Type B pancreatic cell (in vitro differentiated cells): ENCODE measurements around the gene CHN2. TPM values are rescaled to one million over a fixed set of nuclear protein-coding genes. Genes with fewer than 3 reads are reported as not detected.

ENCODE experiments used
- DNase-seq: peaks from one replicate; pipeline ENCODE4 v3.0.0; 2021; ENCODE audit warnings: mixed read lengths; ENCODE audit not compliant: unreplicated experiment; ENCODE audit errors: extremely low spot score
- H3K27ac Mint-ChIP-seq: 2 replicates; pipeline ENCODE4 v1.8.0; 2021; ENCODE audit warnings: mild to moderate bottlenecking, mixed read lengths
- H3K27me3 Mint-ChIP-seq: 2 replicates; pipeline ENCODE4 v1.8.0; 2021; ENCODE audit warnings: mixed read lengths
- H3K36me3 Mint-ChIP-seq: 2 replicates; pipeline ENCODE4 v1.8.0; 2021; ENCODE audit warnings: mixed read lengths
- H3K4me1 Mint-ChIP-seq: one replicate; pipeline ENCODE4 v1.8.0; 2021; ENCODE audit warnings: mixed read lengths; ENCODE audit not compliant: unreplicated experiment
- H3K4me3 Mint-ChIP-seq: 2 replicates; pipeline ENCODE4 v1.8.0; 2021; ENCODE audit warnings: mild to moderate bottlenecking, mixed read lengths
- H3K9me3 Mint-ChIP-seq: 2 replicates; pipeline ENCODE4 v1.8.0; 2021; ENCODE audit warnings: mixed read lengths
- total RNA-seq: library from RNA; stranded (reverse); gene quantifications from 2 replicates; pipeline ENCODE4 v1.2.1, GENCODE V29; 2021; ENCODE audit warnings: low replicate concordance
- TF ChIP-seq, protein P1 (sequence below): fragments of 200-600 bp; sonication (generic); conservative IDR thresholded peaks from 2 replicates; pipeline ENCODE4 v1.5.0; 2021; ENCODE audit warnings: antibody characterized with exemption, mild to moderate bottlenecking

Gene CHN2
- total RNA-seq, 1 donor from 2014 or later, result 19.7 TPM

DNA sequence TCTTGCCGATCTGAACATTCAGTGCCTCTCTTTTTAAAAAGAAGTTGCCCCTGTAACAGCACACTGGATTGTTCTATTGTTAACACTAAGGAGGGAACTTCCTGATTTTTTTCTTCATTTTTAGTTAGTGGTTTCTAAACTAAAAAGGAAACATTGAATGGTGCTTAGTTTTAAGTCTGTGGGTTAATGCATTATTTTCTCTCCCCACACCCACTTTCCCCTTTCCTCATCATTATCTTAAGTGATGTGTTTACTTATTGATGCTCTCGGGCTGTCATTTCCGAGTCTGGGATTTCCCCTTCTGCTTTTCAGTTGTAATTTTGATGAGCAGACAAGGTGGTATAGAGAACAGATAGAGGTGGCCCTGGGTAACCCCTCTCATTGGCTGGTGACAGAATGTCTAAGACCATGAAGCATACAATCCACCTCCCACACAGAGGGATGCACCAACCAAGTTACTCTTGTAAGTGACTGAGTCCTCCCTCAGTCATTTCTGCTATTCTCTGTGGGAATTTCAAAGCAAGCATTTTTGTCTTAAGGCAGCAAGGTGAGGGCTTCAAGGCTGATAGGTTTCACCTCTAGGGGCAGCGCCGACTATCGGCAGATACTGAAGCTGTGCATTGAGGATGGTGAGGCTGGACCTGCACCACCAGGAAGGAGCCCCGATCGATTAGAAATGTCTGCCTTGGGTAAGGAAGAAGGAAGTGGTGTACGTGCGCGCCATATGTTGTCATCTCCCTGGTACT, 49.5 kb downstream of the CHN2 start:
- no peaks in the 10 kb centered on the region for H3K27me3 Mint-ChIP-seq
- no peak overlapping the region for H3K4me3 Mint-ChIP-seq
- no peak overlapping the region for H3K27ac Mint-ChIP-seq
- no peak for DNase-seq
- TF ChIP-seq, protein P1, sequence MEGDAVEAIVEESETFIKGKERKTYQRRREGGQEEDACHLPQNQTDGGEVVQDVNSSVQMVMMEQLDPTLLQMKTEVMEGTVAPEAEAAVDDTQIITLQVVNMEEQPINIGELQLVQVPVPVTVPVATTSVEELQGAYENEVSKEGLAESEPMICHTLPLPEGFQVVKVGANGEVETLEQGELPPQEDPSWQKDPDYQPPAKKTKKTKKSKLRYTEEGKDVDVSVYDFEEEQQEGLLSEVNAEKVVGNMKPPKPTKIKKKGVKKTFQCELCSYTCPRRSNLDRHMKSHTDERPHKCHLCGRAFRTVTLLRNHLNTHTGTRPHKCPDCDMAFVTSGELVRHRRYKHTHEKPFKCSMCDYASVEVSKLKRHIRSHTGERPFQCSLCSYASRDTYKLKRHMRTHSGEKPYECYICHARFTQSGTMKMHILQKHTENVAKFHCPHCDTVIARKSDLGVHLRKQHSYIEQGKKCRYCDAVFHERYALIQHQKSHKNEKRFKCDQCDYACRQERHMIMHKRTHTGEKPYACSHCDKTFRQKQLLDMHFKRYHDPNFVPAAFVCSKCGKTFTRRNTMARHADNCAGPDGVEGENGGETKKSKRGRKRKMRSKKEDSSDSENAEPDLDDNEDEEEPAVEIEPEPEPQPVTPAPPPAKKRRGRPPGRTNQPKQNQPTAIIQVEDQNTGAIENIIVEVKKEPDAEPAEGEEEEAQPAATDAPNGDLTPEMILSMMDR, result peak; percentile 18
- H3K9me3 Mint-ChIP-seq, result no peaks in the 10 kb centered on the region
- no peaks in the 10 kb centered on the region for H3K4me1 Mint-ChIP-seq
- H3K36me3 Mint-ChIP-seq, result peaks cover 4% of the 10 kb centered on the region

DNA sequence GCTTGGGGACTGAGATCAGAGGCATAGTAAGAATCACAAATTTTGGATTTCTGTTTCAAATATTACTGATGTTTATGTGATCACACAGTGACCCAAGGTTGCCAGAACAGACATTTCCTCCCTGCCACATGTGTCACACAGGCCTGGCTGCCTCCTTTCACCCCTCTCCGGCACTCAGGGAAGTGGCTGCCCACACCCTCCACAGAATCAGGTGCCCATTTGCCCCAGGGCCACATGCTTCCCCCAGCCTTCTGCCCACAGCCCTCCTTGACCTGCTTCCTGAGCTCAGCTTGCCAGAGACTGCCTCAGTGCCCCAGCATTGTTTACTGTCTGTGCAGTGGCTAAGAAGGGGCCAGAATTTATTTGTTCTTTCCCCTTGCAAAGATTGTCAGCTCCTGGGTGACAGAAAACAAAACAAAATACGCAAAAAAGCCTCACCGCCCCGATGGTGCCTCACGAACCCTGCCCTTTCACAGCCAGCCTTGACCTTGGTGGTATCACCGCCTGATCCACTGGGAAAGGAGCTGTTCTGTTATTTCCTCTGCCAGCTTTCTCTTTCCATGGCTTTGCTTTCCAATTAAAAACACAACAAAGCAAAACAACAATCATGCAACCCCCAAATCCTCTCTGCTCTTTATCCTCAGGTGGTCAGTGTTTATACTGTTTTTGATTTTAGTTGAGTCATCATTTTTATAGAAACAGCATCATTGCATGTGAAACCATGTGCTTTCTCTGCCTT, 52.8 kb downstream of the CHN2 start:
- TF ChIP-seq, protein P1, result no peak
- no peak for DNase-seq
- Mint-ChIP-seq H3K9me3 (no peaks in the 10 kb centered on the region), H3K27me3 (no peaks in the 10 kb centered on the region), H3K4me1 (no peaks in the 10 kb centered on the region), H3K27ac (no peak overlapping the region), H3K4me3 (no peak overlapping the region), H3K36me3 (peaks cover 4% of the 10 kb centered on the region)

DNA sequence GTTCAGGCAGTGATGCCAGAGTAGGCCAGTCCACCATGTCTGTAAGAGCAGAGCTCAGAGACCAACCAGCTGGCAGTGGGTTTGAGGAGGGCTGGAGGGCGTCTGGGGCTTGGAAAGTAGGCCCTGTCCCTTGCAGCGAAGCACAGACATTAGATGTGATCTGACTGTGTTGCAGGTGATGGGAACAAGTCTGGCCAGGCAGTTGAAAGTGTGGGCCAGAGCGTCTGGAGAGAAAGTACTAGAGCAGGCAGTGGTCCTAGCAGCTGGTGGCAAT, 53.3 kb downstream of the CHN2 start:
- H3K36me3 Mint-ChIP-seq, result peaks cover 4% of the 10 kb centered on the region
- no peak overlapping the region for H3K27ac Mint-ChIP-seq
- no peaks in the 10 kb centered on the region for H3K4me1 Mint-ChIP-seq
- no peak overlapping the region for H3K4me3 Mint-ChIP-seq
- no peak for DNase-seq
- no peaks in the 10 kb centered on the region for H3K9me3 Mint-ChIP-seq
- TF ChIP-seq, protein P1, result no peak
- no peaks in the 10 kb centered on the region for H3K27me3 Mint-ChIP-seq

DNA sequence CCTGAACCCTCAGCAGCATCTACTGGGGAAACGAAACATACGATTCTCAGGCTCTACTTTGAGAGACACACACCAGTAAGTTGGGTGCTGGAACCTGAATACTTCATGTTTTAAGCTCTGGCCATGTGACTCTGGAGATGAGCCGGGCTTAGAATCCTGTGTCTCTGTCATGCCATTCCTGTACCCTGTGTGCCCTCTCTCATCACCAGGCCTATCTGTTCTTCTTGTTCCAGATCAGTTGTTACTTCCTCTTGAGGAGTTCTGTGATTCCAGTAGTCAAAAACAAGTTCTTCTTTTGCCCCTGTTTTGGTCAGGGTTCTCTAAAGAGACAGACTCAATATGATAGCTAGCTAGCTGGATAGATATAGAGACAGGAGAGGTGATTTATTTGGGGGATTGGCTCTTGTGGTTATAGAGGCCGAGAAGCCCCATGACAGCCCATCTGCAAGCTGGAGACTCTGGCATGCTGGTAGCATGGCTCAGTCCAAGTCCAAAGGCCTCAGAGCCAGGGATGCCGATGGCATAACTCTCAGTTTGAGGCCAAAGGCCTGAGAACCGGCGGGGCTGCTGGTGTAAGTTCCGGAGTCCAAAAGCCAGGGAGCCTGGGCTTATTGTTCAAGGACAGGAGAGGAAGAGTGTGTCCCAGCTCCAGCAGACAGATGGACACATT, 54.3 kb downstream of the CHN2 start:
- no peaks in the 10 kb centered on the region for H3K9me3 Mint-ChIP-seq
- no peaks in the 10 kb centered on the region for H3K4me1 Mint-ChIP-seq
- no peaks in the 10 kb centered on the region for H3K27me3 Mint-ChIP-seq
- no peak overlapping the region for H3K27ac Mint-ChIP-seq
- TF ChIP-seq, protein P1, result no peak
- H3K36me3 Mint-ChIP-seq, result peaks cover 8% of the 10 kb centered on the region
- no peak overlapping the region for H3K4me3 Mint-ChIP-seq
- no peak for DNase-seq

DNA sequence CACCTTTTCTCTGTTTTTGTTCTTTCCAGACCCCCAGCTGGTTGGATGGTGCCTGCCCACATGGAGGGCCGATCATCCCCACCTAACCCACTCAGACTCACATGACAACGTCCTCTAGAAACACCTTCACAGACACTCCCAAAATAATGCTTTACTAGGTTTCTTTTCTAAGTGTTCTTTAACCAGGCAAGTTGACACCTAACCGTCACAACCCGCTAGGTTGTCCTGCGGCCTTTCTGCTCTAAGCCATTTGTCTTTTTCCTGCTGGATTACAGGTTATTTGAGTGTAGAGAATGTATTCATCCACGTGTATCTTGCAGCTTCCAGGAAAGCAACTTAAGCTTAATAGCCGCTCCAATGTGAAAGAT, 54.8 kb downstream of the CHN2 start:
- Mint-ChIP-seq H3K27ac (no peak overlapping the region), H3K9me3 (no peaks in the 10 kb centered on the region), H3K36me3 (peaks cover 8% of the 10 kb centered on the region), H3K27me3 (no peaks in the 10 kb centered on the region), H3K4me1 (no peaks in the 10 kb centered on the region), H3K4me3 (no peak overlapping the region)
- TF ChIP-seq, protein P1, result no peak
- no peak for DNase-seq
